ENCODE data around the gene PNMA6E. TPM values are rescaled to one million over a fixed set of nuclear protein-coding genes. Genes with fewer than 3 reads are reported as not detected.

PNMA6E gene
- total RNA-seq = not detected in 2 replicates

GRCh38 chrX:153401133-153401764 lies at the start of gene PNMA6E:
TSS of gene PNMA6E (minus strand) at chrX:153401350. CDS start at chrX:153398849, 2,501 bp downstream.

GRCh38 chrX:153445856-153446635 lies 44.9 kb upstream of the PNMA6E start, which contains the start of gene TREX2:
TSS of gene TREX2 (minus strand) at chrX:153446056. CDS start at chrX:153445430, 626 bp downstream.

GRCh38 chrX:153411255-153411987 lies 10.3 kb upstream of the PNMA6E start, which contains the start of gene ZFP92:
TSS of gene ZFP92 (plus strand) at chrX:153411472. CDS start at chrX:153418323, 6,851 bp downstream.

Small RNA genes within 50 kb of the gene (small RNA-seq; reads per million reads assigned to genes)
- not detected for gene AC152007.1
- not detected for gene RN7SL667P

Other genes with a start within 250 kb of the PNMA6E start
- not detected in 2 replicates for gene MAGEA1, start 222.1 kb downstream of the PNMA6E start, total RNA-seq
- not detected in 2 replicates for gene PNMA6F, start 79.6 kb downstream of the PNMA6E start, total RNA-seq
- 7.8 and 8.1 TPM in 2 replicates for gene ZNF275, start 67.2 kb downstream of the PNMA6E start, total RNA-seq
- gene ZFP92, start 10.1 kb upstream of the PNMA6E start, total RNA-seq = under 0.01 TPM in 2 replicates
- gene TREX2, start 44.7 kb upstream of the PNMA6E start, total RNA-seq = 1.5 and 2.7 TPM in 2 replicates
- 23.5 and 26.0 TPM in 2 replicates for gene HAUS7, start 69.2 kb upstream of the PNMA6E start, total RNA-seq
- 3.3 and 11.4 TPM in 2 replicates for gene BGN, start 93.6 kb upstream of the PNMA6E start, total RNA-seq
- not detected in 2 replicates for gene ATP2B3, start 116.3 kb upstream of the PNMA6E start, total RNA-seq
- gene CCNQ, start 197.8 kb upstream of the PNMA6E start, total RNA-seq = 28.7 and 33.4 TPM in 2 replicates
- under 0.01 TPM in 1 of 2 replicates, not detected in the other for gene DUSP9, start 245.9 kb upstream of the PNMA6E start, total RNA-seq